GM18505 (cell line): ENCODE data around the gene GLI3.

Experiments
- ATAC-seq: cut with Tn5 transposase; IDR thresholded peaks from one replicate; pipeline ENCODE4 v1.9.1; 2021; ENCODE audit not compliant: unreplicated experiment
- POLR2A ChIP-seq: IDR thresholded peaks from 4 replicates; pipeline ENCODE4 v1.6.1; 2011; ENCODE audit warnings: borderline replicate concordance; ENCODE audit not compliant: insufficient read depth, insufficient read length; ENCODE audit errors: extremely low read depth

Gene GLI3

DNA sequence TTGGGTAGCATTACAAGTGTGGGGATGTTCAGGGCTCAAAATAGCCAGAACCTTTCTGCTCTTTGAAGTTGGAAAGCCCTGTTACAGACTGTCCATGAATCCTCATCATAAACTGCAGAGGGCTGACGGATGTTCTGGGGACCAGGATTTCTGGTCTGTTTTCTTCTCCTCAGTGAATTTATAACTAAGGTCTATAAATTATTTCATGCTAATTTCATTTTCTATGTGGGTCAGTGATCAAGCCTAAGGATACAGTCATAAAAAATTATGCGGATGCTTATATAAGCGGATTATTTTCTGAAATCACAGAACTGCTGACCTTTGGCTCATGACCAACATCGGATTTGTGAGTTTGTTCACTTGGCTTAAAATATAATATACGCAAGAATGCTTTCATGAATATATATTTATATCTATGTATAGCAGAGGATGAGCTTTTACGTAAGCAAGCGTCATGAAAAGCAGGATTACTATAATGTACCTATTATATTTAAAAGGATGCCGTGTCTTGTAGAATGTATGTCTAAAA, 263.7 kb downstream of the GLI3 start:
- no peak for ATAC-seq
- no peak for TF ChIP-seq POLR2A

GRCh38 chr7:41972776-41973175, 264.2 kb downstream of the GLI3 start:
- TF ChIP-seq POLR2A = no peak
- no peak for ATAC-seq

DNA sequence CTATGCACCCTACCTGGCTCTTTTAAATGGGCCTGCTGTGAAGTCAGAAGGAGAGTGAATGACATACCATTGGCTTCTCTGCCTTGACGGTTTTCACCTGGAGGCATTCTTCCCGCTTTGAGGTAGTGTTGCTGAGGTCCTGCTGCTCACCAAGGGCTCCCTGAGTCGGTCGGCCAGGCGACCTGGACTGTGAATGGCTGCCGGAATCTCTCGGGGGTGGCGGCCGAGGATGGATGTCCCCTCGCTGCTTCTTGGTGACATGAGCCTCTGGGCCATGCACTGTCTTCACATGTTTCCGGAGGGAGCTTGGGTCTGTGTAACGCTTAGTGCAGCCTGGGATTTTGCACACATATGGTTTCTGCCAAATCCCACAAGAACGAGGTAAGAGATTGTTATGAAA, 264.7 kb downstream of the GLI3 start:
- no peak for TF ChIP-seq POLR2A
- ATAC-seq = no peak

DNA sequence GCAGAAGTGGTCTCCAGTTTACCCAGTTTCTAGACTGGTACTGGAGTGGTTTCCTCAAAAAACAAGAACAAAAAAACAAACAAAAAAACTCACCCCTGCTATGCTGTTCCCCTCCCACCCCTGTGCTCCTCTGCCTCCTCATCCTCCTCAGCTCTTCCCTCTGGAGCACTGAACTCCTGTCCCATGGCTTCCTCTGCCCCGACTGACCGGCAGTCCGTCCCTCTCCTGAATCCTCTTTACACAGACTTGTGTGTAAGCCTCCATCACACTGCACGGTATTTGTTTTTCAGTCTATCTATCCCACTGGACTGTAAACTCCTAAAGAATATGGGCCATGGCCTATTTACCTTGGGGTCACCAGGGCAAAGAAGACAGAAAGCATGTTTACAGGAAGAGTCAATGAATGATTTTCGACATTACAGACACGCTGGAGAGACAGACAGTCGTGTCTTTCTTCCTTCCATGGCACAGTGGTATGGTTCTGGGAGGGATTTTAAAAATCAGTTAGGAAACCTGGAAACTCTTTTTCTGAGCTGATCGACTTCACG, 265.3 kb downstream of the GLI3 start:
- TF ChIP-seq POLR2A = no peak
- no peak for ATAC-seq

- ATAC-seq = no peak
- TF ChIP-seq POLR2A = no peak
Observed at GRCh38 chr7:41970941-41971340, 266.1 kb downstream of the GLI3 start.

DNA sequence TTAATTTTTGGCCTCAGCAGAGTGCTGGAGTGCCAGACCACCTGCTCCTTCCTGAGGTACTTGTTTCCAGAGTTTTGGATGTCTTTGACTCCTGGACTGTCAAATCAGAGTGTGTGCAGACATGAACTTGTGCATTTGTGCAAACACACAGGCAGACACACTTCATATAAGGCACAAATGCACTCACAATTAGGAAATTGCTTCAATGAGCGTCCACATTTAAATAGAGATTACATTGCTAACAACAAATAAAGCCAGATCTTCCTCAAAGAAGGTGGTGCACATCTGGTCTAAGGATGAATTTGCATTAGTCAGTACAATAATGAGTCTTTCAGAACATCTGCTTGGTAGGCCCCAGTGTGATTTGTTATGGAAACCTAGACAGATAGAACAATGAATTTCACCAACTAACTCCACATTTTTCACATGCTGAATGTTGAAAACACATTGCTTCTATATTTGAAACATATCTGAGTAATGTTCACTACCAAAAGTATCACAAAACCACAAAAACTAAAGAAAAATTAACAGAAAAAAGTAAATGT, 267.4 kb downstream of the GLI3 start:
- TF ChIP-seq POLR2A = no peak
- ATAC-seq = no peak

DNA sequence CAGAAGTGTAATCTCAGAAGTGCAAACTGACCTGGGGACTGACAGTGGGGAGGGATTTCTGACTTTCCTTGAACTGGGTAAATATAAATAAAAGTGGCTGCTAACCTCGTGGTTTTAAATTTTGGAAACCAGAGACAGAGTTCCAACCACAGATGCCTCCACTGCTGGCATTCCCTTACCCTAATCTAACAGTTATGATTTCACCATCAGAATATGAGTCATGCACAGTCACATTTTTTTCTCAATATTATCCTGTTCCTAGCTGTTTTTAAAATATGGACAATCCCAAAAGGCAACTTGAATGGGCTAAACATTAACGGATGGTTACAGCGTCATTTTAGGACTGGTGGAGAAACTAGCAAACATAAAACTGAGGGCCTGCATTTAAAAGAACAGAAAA, 269.9 kb downstream of the GLI3 start:
- ATAC-seq = no peak
- TF ChIP-seq POLR2A = no peak

- no peak for ATAC-seq
- no peak for TF ChIP-seq POLR2A
Observed at GRCh38 chr7:41965951-41966505, 271.0 kb downstream of the GLI3 start.

GRCh38 chr7:41964849-41965745, 271.9 kb downstream of the GLI3 start:
- no peak for ATAC-seq
- no peak for TF ChIP-seq POLR2A

DNA sequence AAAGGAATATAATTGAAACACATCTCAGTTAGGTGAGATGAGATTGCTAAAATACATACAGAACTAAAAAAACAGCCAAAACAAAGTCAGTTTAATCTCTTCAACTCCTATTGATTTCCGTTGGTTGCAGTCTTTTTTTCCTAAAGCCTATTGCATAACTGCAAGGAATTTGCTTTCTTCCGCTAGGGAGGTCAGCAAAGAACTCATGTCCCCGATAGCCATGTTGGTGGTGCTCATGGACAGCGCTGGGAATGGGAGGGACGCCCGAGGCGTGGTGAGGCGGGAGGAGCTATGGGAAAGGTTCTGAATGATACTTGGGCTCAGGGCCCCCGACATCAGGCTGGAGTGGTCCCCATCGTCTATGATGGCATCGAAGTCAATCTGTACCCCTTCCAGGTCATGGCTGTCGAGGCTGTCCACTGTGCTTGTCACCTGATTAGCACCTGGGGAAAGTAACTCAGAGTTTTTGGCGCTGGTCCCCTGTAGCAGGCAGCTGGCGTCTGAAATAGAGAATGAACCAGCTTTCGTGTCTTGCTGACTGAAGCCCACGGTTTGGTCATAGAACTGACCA, 272.7 kb downstream of the GLI3 start:
- no peak for ATAC-seq
- TF ChIP-seq POLR2A = no peak

- ATAC-seq = no peak
- TF ChIP-seq POLR2A = no peak
Observed at GRCh38 chr7:41956705-41957104, 280.3 kb downstream of the GLI3 start.

GRCh38 chr7:41955893-41956675, 280.9 kb downstream of the GLI3 start:
- no peak for ATAC-seq
- TF ChIP-seq POLR2A = no peak
